Measurements from ENCODE around the gene GABARAPL1.

The GABARAPL1 gene

DNA sequence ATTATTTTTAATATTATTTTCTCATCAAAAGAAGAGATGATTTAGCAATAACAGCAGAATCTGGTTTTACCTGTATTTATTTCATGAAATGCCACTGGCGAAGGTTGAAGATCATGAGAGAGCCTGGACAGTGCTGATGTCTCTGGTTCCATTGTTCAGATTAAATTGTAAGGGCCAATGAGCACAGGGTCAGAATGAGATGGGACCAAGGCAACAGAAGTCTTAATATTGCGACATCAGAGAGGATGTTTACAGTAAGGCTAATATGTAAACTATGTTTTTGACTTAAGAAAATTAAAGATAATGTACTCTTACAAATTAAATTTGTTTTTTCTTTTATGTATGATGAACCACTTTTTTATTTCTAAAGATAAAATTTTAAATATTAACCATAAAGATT, 59.8 kb downstream of the GABARAPL1 start:
- no peaks in the 10 kb centered on the region for H3K4me1 Mint-ChIP-seq (ENCODE audit: low read depth)
- H3K9me3 Mint-ChIP-seq, result no peaks in the 10 kb centered on the region
- H3K4me3 Mint-ChIP-seq, result no peak overlapping the region
- H3K27me3 Mint-ChIP-seq (ENCODE audit: low read depth), result peaks cover 18% of the 10 kb centered on the region
- H3K27ac Mint-ChIP-seq, result no peak overlapping the region
- no peaks in the 10 kb centered on the region for H3K36me3 Mint-ChIP-seq (ENCODE audit: low read depth)
